GM15510 (cell line): ENCODE data around the gene TUBGCP3.

Experiments used
- POLR2A ChIP-seq: IDR thresholded peaks from 3 replicates; pipeline ENCODE4 v1.6.1; 2011; ENCODE audit warnings: borderline replicate concordance; ENCODE audit not compliant: insufficient read length; ENCODE audit errors: extremely low read depth

Gene TUBGCP3

DNA sequence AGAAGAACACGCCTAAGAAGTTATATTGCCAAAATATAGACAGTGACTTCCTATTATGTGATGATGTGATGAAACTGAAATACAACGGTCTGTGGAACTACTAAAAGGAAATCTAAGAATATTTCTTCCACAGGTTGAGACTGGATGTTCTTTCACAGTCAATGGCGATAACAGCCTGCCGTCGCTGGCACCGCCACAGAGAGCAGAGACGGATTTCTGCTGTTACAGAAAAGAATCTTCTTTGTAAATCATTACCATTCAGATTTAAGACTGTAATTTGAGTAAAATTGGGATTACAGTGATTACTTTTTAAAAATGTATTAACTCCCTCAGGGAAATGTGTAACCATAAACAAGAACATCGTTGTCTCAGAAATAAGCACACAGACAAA lies 100.8 kb downstream of the TUBGCP3 start:
- no peak for TF ChIP-seq POLR2A

DNA sequence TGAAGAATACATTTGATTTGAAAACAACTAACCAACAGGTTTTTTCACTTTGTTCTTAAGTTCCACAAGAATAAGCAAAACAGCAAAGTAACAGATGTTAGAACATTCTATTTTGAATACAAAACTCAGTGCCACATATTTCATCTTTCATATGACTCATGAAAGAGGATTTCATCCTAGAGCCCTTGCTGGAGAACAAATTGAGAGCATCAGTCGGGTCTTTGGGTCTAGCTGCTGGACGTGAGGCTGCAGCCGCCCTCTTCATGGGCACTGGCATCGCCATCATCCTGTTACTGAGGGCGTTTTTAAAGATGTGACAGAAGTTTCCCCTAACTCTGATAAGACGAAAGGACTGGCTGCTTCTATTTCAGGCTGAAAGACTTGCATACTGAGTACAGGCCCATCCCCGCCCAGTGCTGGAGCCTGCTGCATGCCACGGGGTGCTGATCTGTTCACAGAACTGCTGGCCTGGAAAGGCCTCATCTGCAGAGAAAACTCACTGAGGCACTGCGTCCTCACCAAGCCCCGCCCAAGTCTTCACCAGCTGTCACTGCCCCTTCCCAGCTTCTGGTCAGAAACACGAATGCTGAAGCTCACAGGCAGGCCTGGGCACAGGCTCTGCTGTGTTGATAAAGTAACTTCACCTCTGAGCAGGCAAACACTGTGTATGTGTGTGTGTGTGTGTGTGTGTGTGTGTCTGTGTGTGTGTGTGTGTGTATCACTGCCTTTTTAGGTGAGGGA lies 101.4 kb downstream of the TUBGCP3 start:
- TF ChIP-seq POLR2A: no peak

DNA sequence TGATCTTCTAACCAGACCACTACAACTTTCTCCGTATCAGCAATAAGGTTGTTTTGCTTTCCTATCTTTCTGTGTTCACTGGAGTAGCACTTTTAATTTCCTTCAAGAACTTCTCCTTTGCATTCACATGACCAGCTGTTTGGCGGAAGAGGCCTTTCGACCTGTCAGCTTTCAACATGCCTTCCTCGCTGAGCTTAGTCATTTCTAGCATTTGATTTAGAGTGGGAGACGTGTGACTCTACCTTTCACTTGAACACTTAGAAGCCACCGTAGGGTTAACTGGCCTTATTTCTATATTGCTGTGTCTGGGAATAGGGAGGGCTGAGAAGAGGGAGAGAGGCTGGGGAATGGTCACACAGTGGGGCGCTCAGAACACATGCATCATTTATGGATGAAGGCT lies 104.7 kb downstream of the TUBGCP3 start:
- TF ChIP-seq POLR2A: no peak

GRCh38 chr13:112481458-112481857 lies 106.5 kb downstream of the TUBGCP3 start:
- TF ChIP-seq POLR2A: no peak

DNA sequence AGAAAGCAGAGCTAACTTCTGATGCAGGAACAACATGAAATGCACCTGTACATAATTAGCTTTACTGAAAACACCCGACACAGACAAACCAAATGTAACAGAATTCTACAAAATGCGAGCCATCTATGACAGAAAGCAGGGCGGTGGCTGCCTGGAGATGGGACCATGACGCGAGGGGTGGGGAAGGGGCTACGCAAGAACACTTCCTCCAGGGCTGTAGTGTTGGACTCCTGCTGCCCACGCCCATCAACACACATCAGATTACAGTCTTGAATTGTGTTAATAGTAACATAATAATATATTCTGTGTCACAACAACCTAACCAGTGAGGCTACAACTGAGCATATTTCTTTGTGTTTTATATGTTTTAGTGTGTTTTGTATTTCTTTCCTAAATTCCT lies 108.6 kb downstream of the TUBGCP3 start:
- no peak for TF ChIP-seq POLR2A

GRCh38 chr13:112477070-112477619 lies 110.8 kb downstream of the TUBGCP3 start:
- no peak for TF ChIP-seq POLR2A

DNA sequence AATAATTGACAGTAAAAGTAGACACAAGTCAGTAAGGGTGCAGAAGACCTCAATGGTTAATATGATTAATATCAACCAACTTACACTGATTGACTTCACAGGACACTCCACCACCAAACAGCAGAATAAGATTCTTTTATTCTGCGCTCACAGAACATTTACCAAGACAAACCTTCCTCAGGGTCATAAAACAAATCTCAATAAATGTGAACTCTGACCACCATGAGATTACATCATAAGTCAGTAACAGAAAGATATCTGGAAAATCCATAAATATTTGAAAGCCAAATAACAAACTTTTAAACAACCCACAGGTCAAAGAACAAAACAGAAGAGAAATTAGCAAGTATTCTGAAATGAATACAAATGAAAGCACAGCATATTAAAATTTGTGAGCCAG lies 112.1 kb downstream of the TUBGCP3 start:
- no peak for TF ChIP-seq POLR2A

GRCh38 chr13:112474869-112475268 lies 113.1 kb downstream of the TUBGCP3 start:
- no peak for TF ChIP-seq POLR2A

- no peak for TF ChIP-seq POLR2A
Observed at GRCh38 chr13:112473818-112474217, 114.1 kb downstream of the TUBGCP3 start.

DNA sequence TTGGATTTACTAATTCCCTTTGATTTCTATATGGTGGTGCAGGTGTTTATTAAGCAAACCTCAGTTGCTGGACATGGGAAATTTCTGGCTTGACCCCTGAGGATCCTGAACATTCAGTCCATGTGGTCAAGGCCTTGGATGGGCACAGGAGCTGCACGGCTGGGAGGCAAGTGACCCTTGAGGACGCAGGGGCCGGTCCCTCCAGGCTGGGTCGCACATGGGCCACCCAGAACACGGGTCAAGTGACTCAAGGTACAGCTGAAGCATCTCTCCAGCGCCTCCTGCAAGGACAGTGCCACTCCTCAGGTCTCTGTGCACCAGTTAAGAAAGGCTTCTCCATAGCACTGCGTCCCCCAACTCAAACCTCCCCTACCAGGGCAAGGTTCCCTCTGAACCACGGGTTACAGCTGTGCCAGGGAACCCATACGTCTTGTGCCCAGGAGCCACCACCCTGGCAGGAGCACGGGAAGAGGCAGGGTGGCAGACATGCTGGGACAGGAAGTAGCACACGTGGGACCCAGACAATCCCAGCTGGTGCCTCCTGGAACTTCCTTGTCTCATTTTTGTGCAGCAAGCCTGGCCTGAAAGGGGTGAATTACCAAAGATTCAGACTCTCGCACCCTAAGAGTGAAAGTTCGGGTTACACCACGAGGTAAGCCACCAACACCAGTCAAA lies 118.7 kb downstream of the TUBGCP3 start:
- no peak for TF ChIP-seq POLR2A

- TF ChIP-seq POLR2A: no peak
Observed at GRCh38 chr13:112468069-112468468, 119.9 kb downstream of the TUBGCP3 start.

DNA sequence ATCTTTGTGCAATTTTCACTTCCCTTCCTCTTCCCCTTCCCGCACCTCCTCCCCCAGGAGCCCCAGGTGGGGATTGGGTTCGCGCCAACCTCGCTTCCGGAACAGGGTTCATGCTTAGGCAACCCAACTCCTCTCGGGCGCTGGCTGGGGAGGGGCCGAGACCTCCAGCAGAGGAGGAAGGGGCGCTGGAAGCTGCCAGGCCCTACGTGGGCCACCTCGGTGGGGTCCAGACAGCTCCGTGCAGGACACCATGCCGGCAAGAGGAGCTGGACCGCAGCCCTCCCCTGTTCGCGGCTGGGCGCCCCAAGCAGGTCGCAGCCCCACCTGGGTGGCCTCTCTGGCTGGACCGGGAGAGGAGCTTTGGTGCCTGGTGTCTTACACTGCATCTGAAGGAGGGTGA lies 120.7 kb downstream of the TUBGCP3 start:
- TF ChIP-seq POLR2A: no peak

DNA sequence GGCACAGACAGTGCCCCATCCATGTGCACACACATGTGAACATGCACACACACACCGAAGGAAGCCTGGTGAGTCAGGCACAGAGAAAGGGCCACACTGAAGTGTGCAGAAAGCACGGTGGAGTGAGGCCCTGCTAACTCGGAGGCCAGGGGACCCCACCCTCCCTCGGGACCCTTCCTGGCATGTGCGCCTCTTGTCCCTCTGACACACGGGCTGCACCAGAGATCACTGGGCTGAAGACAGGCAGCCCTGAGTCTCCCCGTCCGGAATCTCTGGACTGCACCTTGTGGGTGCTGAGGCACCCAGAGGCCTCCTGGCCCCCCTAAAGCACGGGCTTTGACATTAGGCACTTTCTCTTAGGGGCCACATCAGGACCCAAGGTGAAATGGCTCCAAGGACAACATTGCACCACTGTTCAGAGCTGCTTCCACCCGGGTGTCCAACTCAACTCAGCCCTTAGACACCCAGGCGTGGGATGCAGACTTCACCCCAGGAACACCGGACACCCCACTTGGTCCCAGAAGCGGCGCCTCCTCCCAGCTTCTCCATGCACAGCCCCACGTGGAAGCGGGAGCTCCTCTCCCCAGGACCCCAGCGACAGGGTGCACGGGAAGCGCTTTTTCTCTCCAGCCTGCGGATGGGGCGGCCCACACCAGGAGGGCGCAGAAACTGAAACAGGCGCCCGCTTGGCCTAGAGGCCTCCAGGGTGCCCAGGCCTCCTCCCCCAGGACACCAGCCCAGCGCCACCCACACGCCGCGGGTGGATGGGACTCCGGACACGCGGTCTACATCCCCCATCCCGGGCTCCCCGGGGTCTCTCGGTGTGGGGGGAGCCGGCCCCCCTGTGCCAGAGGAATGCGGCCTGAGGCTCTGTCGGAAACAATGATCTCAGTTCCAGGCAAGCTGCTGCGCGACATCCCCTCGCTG lies 121.6 kb downstream of the TUBGCP3 start:
- TF ChIP-seq POLR2A: no peak

DNA sequence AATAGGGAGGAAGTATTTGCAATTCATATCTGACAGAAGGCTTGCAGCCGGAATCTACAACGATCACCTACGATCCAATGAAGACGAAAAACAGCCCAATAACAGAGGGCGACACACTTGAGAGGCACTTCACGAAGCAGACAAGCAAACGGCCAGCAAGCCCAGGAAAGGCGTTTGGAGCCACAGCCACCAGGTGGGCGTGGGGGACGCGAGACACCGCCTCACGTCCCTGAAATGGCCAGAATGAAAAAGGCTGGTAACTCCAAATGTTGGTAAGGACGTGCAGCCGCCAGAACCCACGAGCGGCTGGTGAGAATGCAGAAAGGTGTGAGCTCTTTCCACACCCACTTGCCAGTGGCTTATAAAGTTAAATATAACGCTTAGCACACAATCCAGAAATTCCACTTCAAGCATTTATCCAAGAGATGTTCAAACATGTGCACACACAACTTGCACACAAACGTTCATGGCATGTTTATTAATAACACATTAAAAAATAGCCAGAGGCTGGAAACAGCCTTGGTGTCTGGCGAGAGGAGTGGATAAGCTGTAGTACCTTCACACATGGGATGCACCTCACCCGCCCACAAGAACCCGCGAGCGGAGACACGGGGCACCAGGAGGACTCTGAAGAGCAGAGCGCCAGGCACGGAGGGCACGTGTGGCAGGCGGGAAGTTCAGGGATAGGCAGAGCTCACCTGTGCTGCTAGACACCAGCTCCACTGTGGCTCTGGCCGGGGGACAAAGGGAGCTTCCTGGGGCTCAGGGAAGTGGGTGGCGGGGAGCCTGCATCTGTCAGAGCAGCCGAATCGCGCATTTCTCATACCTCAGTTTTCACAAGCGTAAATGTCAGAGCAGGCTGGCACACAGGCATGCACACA lies 122.5 kb downstream of the TUBGCP3 start:
- TF ChIP-seq POLR2A: no peak

DNA sequence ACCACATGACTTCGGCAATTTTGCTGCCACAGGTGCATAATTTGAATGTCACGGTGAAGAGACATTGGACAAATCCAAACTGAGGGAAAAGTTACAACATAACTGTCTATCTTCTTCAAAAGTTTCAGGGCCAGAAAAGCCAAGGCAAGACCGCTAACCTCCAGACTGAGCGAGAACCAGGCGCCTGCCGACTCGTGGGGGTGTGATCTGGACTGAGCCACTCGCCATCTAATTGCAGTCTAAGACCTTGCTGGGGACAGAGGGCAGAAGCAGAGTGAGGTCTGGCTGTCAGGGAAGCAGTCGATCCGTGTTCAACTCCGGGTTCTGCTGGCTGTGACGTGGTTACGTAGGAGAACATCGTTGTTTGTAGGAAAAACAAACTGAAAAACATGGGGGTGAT lies 123.2 kb downstream of the TUBGCP3 start:
- TF ChIP-seq POLR2A: no peak

DNA sequence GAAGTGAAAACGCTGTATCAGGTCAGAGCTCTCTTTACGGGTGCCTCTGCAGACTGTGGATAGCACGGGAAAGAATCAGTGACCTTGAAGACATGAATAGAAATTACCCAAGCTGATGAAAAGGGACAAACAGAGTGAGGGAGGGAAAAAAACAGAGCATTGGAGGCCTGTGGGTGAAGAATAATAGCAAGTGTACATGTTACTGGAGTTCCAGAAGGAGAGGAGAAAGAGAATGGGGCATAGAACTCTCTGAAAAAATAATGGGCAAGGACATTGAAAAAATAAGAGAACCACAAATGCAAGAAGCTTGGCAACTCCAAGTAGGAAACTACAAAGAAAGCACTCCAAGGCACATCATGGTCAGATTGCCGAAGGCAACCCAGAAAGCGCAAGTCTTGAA lies 125.5 kb downstream of the TUBGCP3 start:
- no peak for TF ChIP-seq POLR2A
